Calu3 (cell line): ENCODE measurements around the gene SCAMP4. TPM values are rescaled to one million over a fixed set of nuclear protein-coding genes. Genes with fewer than 3 reads are reported as not detected.

ENCODE experiments used
- BruUV-seq: library from RNA; stranded (reverse); fragments of 400-500 nt; replicated peaks from 2 replicates; lab custom pipeline; 2021; lab: Mats Ljungman, UMichigan
- CTCF ChIA-PET: fragments of 300-600 bp; sonication (Branson Sonifier 250); formaldehyde crosslinking; loops from one replicate; lab custom pipeline; 2022; ENCODE audit warnings: antibody characterized with exemption; lab: Charles Lee
- DNase-seq: peaks from one replicate; pipeline ENCODE4 v3.0.0; 2022
- H3K27ac Mint-ChIP-seq: one replicate; pipeline ENCODE4 v1.8.0; 2022; ENCODE audit warnings: mixed read lengths; ENCODE audit not compliant: unreplicated experiment
- H3K27me3 Mint-ChIP-seq: one replicate; pipeline ENCODE4 v1.8.0; 2022; ENCODE audit warnings: mixed read lengths; ENCODE audit not compliant: unreplicated experiment
- H3K36me3 Mint-ChIP-seq: one replicate; pipeline ENCODE4 v1.8.0; 2022; ENCODE audit warnings: mild to moderate bottlenecking, moderate library complexity, mixed read lengths; ENCODE audit not compliant: insufficient read depth, unreplicated experiment
- H3K4me1 Mint-ChIP-seq: one replicate; pipeline ENCODE4 v1.8.0; 2022; ENCODE audit warnings: mild to moderate bottlenecking, low read depth, mixed read lengths; ENCODE audit not compliant: unreplicated experiment
- H3K4me3 Mint-ChIP-seq: one replicate; pipeline ENCODE4 v1.8.0; 2022; ENCODE audit warnings: mild to moderate bottlenecking, low read depth, moderate library complexity, mixed read lengths; ENCODE audit not compliant: unreplicated experiment
- H3K9me3 Mint-ChIP-seq: one replicate; pipeline ENCODE4 v1.8.0; 2022; ENCODE audit warnings: low read depth, mixed read lengths; ENCODE audit not compliant: unreplicated experiment
- intact Hi-C: fragments of 100-400 bp; cut with micrococcal nuclease; formaldehyde crosslinking; loops from one replicate; pipeline ENCODE4 v1.10.0; 2022; ENCODE audit not compliant: unreplicated experiment
- total RNA-seq: library from RNA; stranded (reverse); gene quantifications from 2 replicates; pipeline ENCODE4 v1.2.3, GENCODE V29; 2022
- TF ChIP-seq, protein P1 (sequence below): fragments of 200-600 bp; IDR thresholded peaks from one replicate; pipeline ENCODE4 v1.8.0; 2022; ENCODE audit warnings: antibody characterized with exemption; ENCODE audit not compliant: unreplicated experiment

Gene SCAMP4
- total RNA-seq, 1 experiment from 2014 or later = 64.2 TPM

DNA sequence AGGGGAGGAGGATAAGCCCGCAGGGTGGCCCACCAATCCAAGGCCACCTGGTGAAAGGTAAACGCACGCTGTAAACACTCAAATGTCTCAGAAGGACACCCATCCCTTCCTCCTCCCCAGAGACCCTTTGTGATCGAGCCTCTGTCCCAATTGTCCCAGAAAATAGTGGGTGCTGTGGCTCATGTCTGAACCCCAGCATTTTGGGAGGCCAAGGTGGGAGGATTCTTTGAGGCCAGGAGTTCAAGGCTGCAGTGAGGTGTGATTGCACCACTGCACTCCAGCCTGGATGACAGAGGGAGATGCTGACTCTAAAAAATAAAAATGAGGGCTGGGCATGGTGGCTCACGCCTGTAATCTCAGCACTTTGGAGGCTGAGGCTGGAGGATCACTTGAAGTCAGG is 16.8 kb upstream of the SCAMP4 start:
- no peak for DNase-seq
- peaks cover 19% of the 10 kb centered on the region for H3K36me3 Mint-ChIP-seq
- peaks cover 14% of the 10 kb centered on the region for H3K4me1 Mint-ChIP-seq
- TF ChIP-seq, protein P1, sequence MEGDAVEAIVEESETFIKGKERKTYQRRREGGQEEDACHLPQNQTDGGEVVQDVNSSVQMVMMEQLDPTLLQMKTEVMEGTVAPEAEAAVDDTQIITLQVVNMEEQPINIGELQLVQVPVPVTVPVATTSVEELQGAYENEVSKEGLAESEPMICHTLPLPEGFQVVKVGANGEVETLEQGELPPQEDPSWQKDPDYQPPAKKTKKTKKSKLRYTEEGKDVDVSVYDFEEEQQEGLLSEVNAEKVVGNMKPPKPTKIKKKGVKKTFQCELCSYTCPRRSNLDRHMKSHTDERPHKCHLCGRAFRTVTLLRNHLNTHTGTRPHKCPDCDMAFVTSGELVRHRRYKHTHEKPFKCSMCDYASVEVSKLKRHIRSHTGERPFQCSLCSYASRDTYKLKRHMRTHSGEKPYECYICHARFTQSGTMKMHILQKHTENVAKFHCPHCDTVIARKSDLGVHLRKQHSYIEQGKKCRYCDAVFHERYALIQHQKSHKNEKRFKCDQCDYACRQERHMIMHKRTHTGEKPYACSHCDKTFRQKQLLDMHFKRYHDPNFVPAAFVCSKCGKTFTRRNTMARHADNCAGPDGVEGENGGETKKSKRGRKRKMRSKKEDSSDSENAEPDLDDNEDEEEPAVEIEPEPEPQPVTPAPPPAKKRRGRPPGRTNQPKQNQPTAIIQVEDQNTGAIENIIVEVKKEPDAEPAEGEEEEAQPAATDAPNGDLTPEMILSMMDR = no peak
- no peak overlapping the region for H3K4me3 Mint-ChIP-seq
- CTCF ChIA-PET = no interaction called here
- H3K27ac Mint-ChIP-seq = no peak overlapping the region
- no TSS peak for BruUV-seq
- no peaks in the 10 kb centered on the region for H3K9me3 Mint-ChIP-seq
- intact Hi-C loops = no loop called here
- H3K27me3 Mint-ChIP-seq = no peaks in the 10 kb centered on the region

DNA sequence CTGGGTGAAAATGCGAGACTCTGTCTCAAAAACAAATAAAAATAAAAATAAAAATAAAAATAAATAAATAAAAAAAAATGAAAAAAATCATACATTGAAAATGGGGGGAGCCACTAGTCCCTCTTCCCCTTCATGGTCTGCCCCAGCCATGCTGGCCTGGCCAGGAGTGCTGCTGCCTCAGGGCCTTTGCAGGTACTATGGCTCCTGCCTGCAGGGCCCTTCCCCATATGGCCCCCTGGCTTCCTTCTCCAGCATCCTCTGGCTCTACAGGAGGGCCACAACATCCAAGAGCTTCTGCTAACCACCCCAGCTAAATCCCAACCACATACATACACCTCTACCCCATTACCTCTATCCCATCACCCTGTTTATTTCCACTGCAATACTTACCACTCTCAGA is 15.3 kb upstream of the SCAMP4 start:
- H3K27ac Mint-ChIP-seq = no peak overlapping the region
- no TSS peak for BruUV-seq
- no peak for DNase-seq
- CTCF ChIA-PET = no interaction called here
- TF ChIP-seq, protein P1 = no peak
- H3K9me3 Mint-ChIP-seq = no peaks in the 10 kb centered on the region
- no peaks in the 10 kb centered on the region for H3K27me3 Mint-ChIP-seq
- no peaks in the 10 kb centered on the region for H3K4me1 Mint-ChIP-seq
- peaks cover 7% of the 10 kb centered on the region for H3K36me3 Mint-ChIP-seq
- intact Hi-C loops = no loop called here
- no peak overlapping the region for H3K4me3 Mint-ChIP-seq

DNA sequence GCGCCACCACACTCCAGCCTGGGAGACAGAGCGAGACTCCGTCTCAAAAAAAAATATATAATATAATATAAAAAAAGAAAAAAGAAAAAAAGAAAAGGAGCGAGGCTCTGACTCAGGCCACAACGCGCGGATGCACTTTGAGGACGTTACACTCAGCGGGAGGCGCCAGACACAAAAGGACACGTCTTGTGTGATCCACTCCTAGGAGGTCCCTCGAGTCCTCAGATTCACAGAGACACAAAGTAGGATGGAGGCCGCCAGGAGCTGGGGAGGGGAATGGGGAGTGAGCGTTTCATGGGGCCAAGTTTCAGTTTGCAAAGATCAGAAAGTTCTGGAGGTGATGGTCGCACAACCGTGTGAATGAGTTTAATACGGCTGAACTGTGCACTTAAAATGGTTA is 11.4 kb upstream of the SCAMP4 start:
- no peak overlapping the region for H3K27ac Mint-ChIP-seq
- no peaks in the 10 kb centered on the region for H3K27me3 Mint-ChIP-seq
- H3K4me3 Mint-ChIP-seq = no peak overlapping the region
- H3K36me3 Mint-ChIP-seq = peaks cover 8% of the 10 kb centered on the region
- H3K4me1 Mint-ChIP-seq = no peaks in the 10 kb centered on the region
- no peaks in the 10 kb centered on the region for H3K9me3 Mint-ChIP-seq
- intact Hi-C loops = no loop called here
- CTCF ChIA-PET = no interaction called here
- TF ChIP-seq, protein P1 = no peak
- BruUV-seq = no TSS peak
- DNase-seq = no peak

DNA sequence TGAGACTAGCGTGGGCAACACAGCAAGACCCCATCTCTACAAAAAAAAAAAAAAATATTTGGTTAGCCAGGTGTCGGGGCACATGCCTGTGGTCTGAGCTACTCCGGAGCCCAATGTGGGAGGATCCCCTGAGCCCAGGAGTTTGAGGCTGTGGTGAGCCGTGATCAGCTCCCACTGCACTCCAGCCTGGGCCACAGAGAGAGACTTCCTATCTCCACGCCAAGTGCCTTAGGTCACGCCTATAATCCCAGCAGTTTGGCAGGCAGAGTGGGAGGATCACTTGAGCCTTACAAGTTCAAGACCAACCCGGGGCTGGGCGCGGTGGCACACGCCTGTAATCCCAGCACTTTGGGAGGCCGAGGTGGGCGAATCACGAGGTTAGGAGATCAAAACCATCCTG is 8.7 kb upstream of the SCAMP4 start:
- intact Hi-C loops = no loop called here
- Mint-ChIP-seq H3K27ac (no peak overlapping the region), H3K27me3 (no peaks in the 10 kb centered on the region), H3K4me1 (no peaks in the 10 kb centered on the region), H3K9me3 (no peaks in the 10 kb centered on the region), H3K4me3 (no peak overlapping the region), H3K36me3 (peaks cover 8% of the 10 kb centered on the region)
- no TSS peak for BruUV-seq
- no peak for DNase-seq
- TF ChIP-seq, protein P1 = no peak
- CTCF ChIA-PET = interaction anchor here (0.6 to 0.7 kb wide), 2 partner anchors 30 to 876 kb away, joined by 3 to 4 read pairs; no protein-coding TSS in a partner anchor
